ENCODE measurements around the gene MET. TPM values are rescaled to one million over a fixed set of nuclear protein-coding genes. Genes with fewer than 3 reads are reported as not detected.

MET gene
- polyA plus RNA-seq, 1 donor from 2014 or later: not detected

- H3K27ac ChIP-seq (ENCODE audit: low read length): no peak overlapping the region
- no peaks in the 10 kb centered on the region for H3K79me2 ChIP-seq (replicated peaks; ENCODE audit: insufficient read depth, low read length)
- no peak overlapping the region for H3K4me2 ChIP-seq (ENCODE audit: low read length)
- no peak overlapping the region for H3K4me3 ChIP-seq (ENCODE audit: low read length)
- TF ChIP-seq MXI1 (conservative IDR thresholded peaks at IDR 0.05; ENCODE audit: poor library complexity, severe bottlenecking): no peak
- TF ChIP-seq CTCF (IDR thresholded peaks at IDR 0.05; ENCODE audit: poor library complexity, severe bottlenecking): no peak
- no peak for TF ChIP-seq RAD21 (conservative IDR thresholded peaks at IDR 0.05)
- no peak for TF ChIP-seq SMC3 (conservative IDR thresholded peaks at IDR 0.05; ENCODE audit: poor library complexity)
- TF ChIP-seq REST (IDR thresholded peaks at IDR 0.05; ENCODE audit: borderline replicate concordance): no peak
- no peak for TF ChIP-seq TAF1 (IDR thresholded peaks at IDR 0.05; ENCODE audit: low read depth)
- TF ChIP-seq EP300 (conservative IDR thresholded peaks at IDR 0.05; ENCODE audit: poor library complexity, severe bottlenecking): no peak
- TF ChIP-seq POLR2AphosphoS5 (IDR thresholded peaks at IDR 0.05): no peak
- TF ChIP-seq EZH2 (IDR thresholded peaks at IDR 0.05; ENCODE audit: borderline replicate concordance, insufficient read depth, low read length, poor library complexity, severe bottlenecking): no peak
- H3K36me3 ChIP-seq (ENCODE audit: insufficient read depth, low read length): no peaks in the 10 kb centered on the region
- no peaks in the 10 kb centered on the region for H3K9me2 ChIP-seq (ENCODE audit: insufficient read depth, low read length)
- H3K27me3 ChIP-seq (ENCODE audit: insufficient read depth, low read depth, low read length): no peaks in the 10 kb centered on the region
- H4K20me1 ChIP-seq (ENCODE audit: insufficient read depth): no peaks in the 10 kb centered on the region
- no peak overlapping the region for H2AFZ ChIP-seq (ENCODE audit: low read depth, low read length)
- no peaks in the 10 kb centered on the region for H3K9me3 ChIP-seq (ENCODE audit: low read length)
- H3F3A ChIP-seq (ENCODE audit: insufficient read depth, low read length, poor library complexity, severe bottlenecking): no peaks in the 10 kb centered on the region
- no peak overlapping the region for H3K9ac ChIP-seq (ENCODE audit: low read length)
Measured at GRCh38 chr7:116647290-116647689, 24.7 kb upstream of the MET start.

GRCh38 chr7:116647861-116648260, 24.1 kb upstream of the MET start:
- Histone ChIP-seq H3K27ac (ENCODE audit: low read length) (no peak overlapping the region), H3K4me2 (ENCODE audit: low read length) (no peak overlapping the region), H3K79me2 (replicated peaks; ENCODE audit: insufficient read depth, low read length) (no peaks in the 10 kb centered on the region), H3K4me3 (ENCODE audit: low read length) (no peak overlapping the region), H3K9me2 (ENCODE audit: insufficient read depth, low read length) (no peaks in the 10 kb centered on the region), H3K9me3 (ENCODE audit: low read length) (no peaks in the 10 kb centered on the region), H3K36me3 (ENCODE audit: insufficient read depth, low read length) (no peaks in the 10 kb centered on the region), H4K20me1 (ENCODE audit: insufficient read depth) (no peaks in the 10 kb centered on the region), H3K9ac (ENCODE audit: low read length) (no peak overlapping the region), H2AFZ (ENCODE audit: low read depth, low read length) (no peak overlapping the region), H3F3A (ENCODE audit: insufficient read depth, low read length, poor library complexity, severe bottlenecking) (no peaks in the 10 kb centered on the region), H3K27me3 (ENCODE audit: insufficient read depth, low read depth, low read length) (no peaks in the 10 kb centered on the region)
- TF ChIP-seq REST (IDR thresholded peaks at IDR 0.05; ENCODE audit: borderline replicate concordance) (no peak), EZH2 (IDR thresholded peaks at IDR 0.05; ENCODE audit: borderline replicate concordance, insufficient read depth, low read length, poor library complexity, severe bottlenecking) (no peak), MXI1 (conservative IDR thresholded peaks at IDR 0.05; ENCODE audit: poor library complexity, severe bottlenecking) (no peak), POLR2AphosphoS5 (IDR thresholded peaks at IDR 0.05) (no peak), SMC3 (conservative IDR thresholded peaks at IDR 0.05; ENCODE audit: poor library complexity) (no peak), EP300 (conservative IDR thresholded peaks at IDR 0.05; ENCODE audit: poor library complexity, severe bottlenecking) (no peak), RAD21 (conservative IDR thresholded peaks at IDR 0.05) (no peak), CTCF (IDR thresholded peaks at IDR 0.05; ENCODE audit: poor library complexity, severe bottlenecking) (no peak), TAF1 (IDR thresholded peaks at IDR 0.05; ENCODE audit: low read depth) (no peak)
